ENCODE measurements around the gene TFAM.
A peak's percentile ranks its signal among the peaks of the same experiment; 100 is the strongest.

Gene TFAM

GRCh38 chr10:58384999-58385783 is at the start of gene TFAM:
Gene TFAM (plus strand): TSS chr10:58385410. CDS start chr10:58385548, 138 bp downstream.
- peak; percentile 98 for DNase-seq

- no peak for DNase-seq
Measured at GRCh38 chr10:58336242-58336641, 49.0 kb upstream of the TFAM start.

- DNase-seq = no peak
Measured at GRCh38 chr10:58341422-58341821, 43.8 kb upstream of the TFAM start.

GRCh38 chr10:58341947-58342346 is 43.3 kb upstream of the TFAM start:
- DNase-seq = no peak

GRCh38 chr10:58347967-58348366 is 37.2 kb upstream of the TFAM start:
- DNase-seq = no peak

- DNase-seq = no peak
Measured at GRCh38 chr10:58348571-58349033, 36.6 kb upstream of the TFAM start.

GRCh38 chr10:58350023-58350422 is 35.2 kb upstream of the TFAM start:
- DNase-seq = peak; percentile 35

GRCh38 chr10:58350619-58351323 is 34.4 kb upstream of the TFAM start:
- peak; percentile 80 for DNase-seq

GRCh38 chr10:58351616-58352578 is 33.3 kb upstream of the TFAM start:
- DNase-seq = no peak

- DNase-seq = no peak
Measured at GRCh38 chr10:58352956-58353610, 32.1 kb upstream of the TFAM start.

GRCh38 chr10:58356756-58357155 is 28.5 kb upstream of the TFAM start:
- no peak for DNase-seq

- DNase-seq = no peak
Measured at GRCh38 chr10:58358314-58358933, 26.8 kb upstream of the TFAM start.

- DNase-seq = no peak
Measured at GRCh38 chr10:58358947-58359346, 26.3 kb upstream of the TFAM start.

GRCh38 chr10:58359541-58359940 is 25.7 kb upstream of the TFAM start:
- no peak for DNase-seq

GRCh38 chr10:58360412-58361004 is 24.7 kb upstream of the TFAM start:
- DNase-seq = no peak

GRCh38 chr10:58361353-58361752 is 23.9 kb upstream of the TFAM start:
- DNase-seq = no peak

GRCh38 chr10:58362027-58362789 is 23.0 kb upstream of the TFAM start:
- DNase-seq = no peak

GRCh38 chr10:58367069-58367468 is 18.1 kb upstream of the TFAM start:
- peak; percentile 14 for DNase-seq

- no peak for DNase-seq
Measured at GRCh38 chr10:58371473-58371872, 13.7 kb upstream of the TFAM start.

- DNase-seq = no peak
Measured at GRCh38 chr10:58372607-58373441, 12.4 kb upstream of the TFAM start.
